Dorsolateral prefrontal cortex (tissue), 118 donors: ENCODE data around the gene C4orf50. TPM values are rescaled to one million over a fixed set of nuclear protein-coding genes. Genes with fewer than 3 reads are reported as not detected.

Experiments used
- microRNA-seq, 43 experiments: library from miRNA; unstranded; fragments of <30 nt; microRNA quantifications; one replicate each; pipeline ENCODE4 v1.2.0, GENCODE V29; 2022
- total RNA-seq, 120 experiments: library from RNA; stranded (reverse); gene quantifications; one replicate each; pipeline versions ENCODE4 v1.2.3 to v1.2.4, GENCODE V29; 2022

C4orf50 gene
- total RNA-seq, 120 experiments from 2014 or later: 8.2 to 43.1 (median 29.2) TPM

Small RNAs within 50 kb of the gene (microRNA-seq; reads per million reads assigned to microRNA genes)
- 0 to 0.50 (median 0) reads per million in 43 experiments for gene MIR378D1

Other genes with a start within 250 kb of the C4orf50 start
- gene CRMP1, start 125.3 kb downstream of the C4orf50 start, total RNA-seq: 100 to 1,000 TPM in 57 of 120 experiments, 10 to 100 TPM in 63; 38.1 to 151 (median 98.4) TPM
- 10 to 100 TPM; 18.9 to 84.4 (median 55.8) TPM for gene JAKMIP1, start 182.1 kb upstream of the C4orf50 start, total RNA-seq